GM23338 (cell line): Measurements from ENCODE around the gene CACNA1B. TPM values are rescaled to one million over a fixed set of nuclear protein-coding genes. Genes with fewer than 3 reads are reported as not detected.

Experiments
- ATAC-seq: fragments of 200-7000 bp; cut with Tn5 transposase; 3 replicates; pipeline ENCODE4 v1.9.1; 2020
- DNase-seq: peaks from one replicate; pipeline ENCODE4 v3.0.0-alpha.2; 2015; ENCODE audit warnings: low spot score
- H2AFZ ChIP-seq: fragments of 200-600 bp; sonication (generic); 2 replicates; pipeline ENCODE4 v1.8.0; 2016; ENCODE audit warnings: antibody characterized with exemption, mild to moderate bottlenecking, moderate library complexity
- H3F3A ChIP-seq: fragments of 200-600 bp; sonication (generic); replicated peaks from 2 replicates; pipeline ENCODE4 v1.8.0; 2017; ENCODE audit warnings: antibody characterized with exemption, mixed run types, low read depth
- H3K27ac ChIP-seq: fragments of 200-600 bp; sonication (generic); 2 replicates; pipeline ENCODE4 v1.6.1; 2016; ENCODE audit warnings: low read depth
- H3K27me3 ChIP-seq: fragments of 200-600 bp; sonication (generic); 2 replicates; pipeline ENCODE4 v1.8.0; 2016; ENCODE audit warnings: mild to moderate bottlenecking, mixed run types, moderate library complexity; ENCODE audit not compliant: insufficient read depth
- H3K36me3 ChIP-seq: fragments of 200-600 bp; sonication (generic); 2 replicates; pipeline ENCODE4 v1.8.0; 2016; ENCODE audit warnings: mild to moderate bottlenecking; ENCODE audit not compliant: insufficient read depth
- H3K4me1 ChIP-seq: fragments of 200-600 bp; sonication (generic); 2 replicates; pipeline ENCODE4 v1.8.0; 2016; ENCODE audit warnings: mild to moderate bottlenecking, moderate library complexity; ENCODE audit not compliant: insufficient read depth
- H3K4me2 ChIP-seq: fragments of 200-600 bp; sonication (generic); 2 replicates; pipeline ENCODE4 v1.7.1; 2017; ENCODE audit warnings: mixed run types
- H3K4me3 ChIP-seq: fragments of 200-600 bp; sonication (generic); 2 replicates; pipeline ENCODE4 v1.6.1; 2016; ENCODE audit warnings: mixed run types
- H3K79me2 ChIP-seq: fragments of 200-600 bp; sonication (generic); replicated peaks from 2 replicates; pipeline ENCODE4 v1.8.0; 2017; ENCODE audit warnings: mild to moderate bottlenecking; ENCODE audit not compliant: insufficient read depth
- H3K9me2 ChIP-seq: fragments of 200-600 bp; sonication (generic); 2 replicates; pipeline ENCODE4 v1.8.0; 2017; ENCODE audit not compliant: insufficient read depth
- H4K20me1 ChIP-seq: fragments of 200-600 bp; sonication (generic); replicated peaks from 2 replicates; pipeline ENCODE4 v1.8.0; 2017; ENCODE audit warnings: mild to moderate bottlenecking; ENCODE audit not compliant: insufficient read depth
- H3K27ac Mint-ChIP-seq: 2 replicates; pipeline ENCODE4 v1.8.0; 2020; ENCODE audit warnings: inconsistent platforms, mild to moderate bottlenecking, moderate library complexity, mixed read lengths
- H3K27me3 Mint-ChIP-seq: 3 replicates; pipeline ENCODE4 v1.8.0; 2022; ENCODE audit warnings: low read depth, mild to moderate bottlenecking, moderate library complexity, mixed read lengths, inconsistent platforms; ENCODE audit not compliant: insufficient read depth, poor library complexity
- H3K36me3 Mint-ChIP-seq: 3 replicates; pipeline ENCODE4 v1.8.0; 2021; ENCODE audit warnings: low read depth, mild to moderate bottlenecking, inconsistent platforms, moderate library complexity, mixed read lengths
- H3K4me1 Mint-ChIP-seq: 3 replicates; pipeline ENCODE4 v1.8.0; 2020; ENCODE audit warnings: mild to moderate bottlenecking, inconsistent platforms, mixed read lengths
- H3K4me3 Mint-ChIP-seq: 3 replicates; pipeline ENCODE4 v1.8.0; 2021; ENCODE audit warnings: moderate library complexity, mild to moderate bottlenecking, inconsistent platforms, mixed read lengths
- H3K9me3 Mint-ChIP-seq: 3 replicates; pipeline ENCODE4 v1.8.0; 2020; ENCODE audit warnings: moderate library complexity, mild to moderate bottlenecking, inconsistent platforms, mixed read lengths
- CREB1 ChIP-seq: fragments of 250-450 bp; sonication (Bioruptor Pico); IDR thresholded peaks from 2 replicates; pipeline ENCODE4 v1.5.0; 2020; ENCODE audit warnings: low read depth, mild to moderate bottlenecking, moderate library complexity
- EZH2 ChIP-seq: fragments of 200-600 bp; sonication (generic); IDR thresholded peaks from one replicate; pipeline ENCODE4 v1.8.0; 2017; ENCODE audit warnings: antibody characterized with exemption, mild to moderate bottlenecking, low read depth; ENCODE audit not compliant: unreplicated experiment
- EZH2phosphoT487 ChIP-seq: fragments of 200-600 bp; sonication (generic); IDR thresholded peaks from one replicate; pipeline ENCODE4 v1.8.1; 2018; ENCODE audit warnings: antibody characterized with exemption; ENCODE audit not compliant: unreplicated experiment
- JUNB ChIP-seq: IDR thresholded peaks from one replicate; pipeline ENCODE4 v1.6.1; 2016; ENCODE audit warnings: antibody characterized with exemption; ENCODE audit not compliant: unreplicated experiment
- NANOG ChIP-seq: IDR thresholded peaks from 2 replicates; pipeline ENCODE4 v1.6.1; 2016; ENCODE audit warnings: antibody characterized with exemption, borderline replicate concordance
- POLR2AphosphoS5 ChIP-seq: IDR thresholded peaks from 2 replicates; pipeline ENCODE4 v1.6.1; 2016; ENCODE audit warnings: antibody characterized with exemption, low read depth
- STAT1 ChIP-seq: IDR thresholded peaks from one replicate; pipeline ENCODE4 v1.6.1; 2016; ENCODE audit warnings: antibody characterized with exemption; ENCODE audit not compliant: unreplicated experiment
- ZNF114 ChIP-seq: fragments of 250-450 bp; sonication (Bioruptor Pico); IDR thresholded peaks from 2 replicates; pipeline ENCODE4 v1.5.0; 2020; ENCODE audit warnings: mild to moderate bottlenecking, moderate library complexity
- ZNF331 ChIP-seq: fragments of 250-450 bp; sonication (Bioruptor Pico); IDR thresholded peaks from 2 replicates; pipeline ENCODE4 v1.5.0; 2020; ENCODE audit warnings: low read depth, mild to moderate bottlenecking, moderate library complexity
- polyA plus RNA-seq: library from polyadenylated mRNA; unstranded; fragments of >200 nt; fragmentation: Nextera tagmentation; extraction: Ambion mirVana; gene quantifications from 2 replicates; pipeline ENCODE4 v1.2.1, GENCODE V29; 2016
- total RNA-seq: library from RNA; depleted of rRNA; stranded (reverse); fragments of >200 nt; shearing (Covaris generic); gene quantifications from 2 replicates; pipeline ENCODE4 v1.2.3, GENCODE V29; 2014
- TF ChIP-seq, protein P1 (sequence below): IDR thresholded peaks from 2 replicates; pipeline ENCODE4 v1.6.1; 2016; ENCODE audit warnings: antibody characterized with exemption
- TF ChIP-seq, protein P2 (sequence below): fragments of 250-450 bp; sonication (Bioruptor Pico); IDR thresholded peaks from 2 replicates; pipeline ENCODE4 v1.5.0; 2020; ENCODE audit warnings: mild to moderate bottlenecking, moderate library complexity
- TF ChIP-seq, protein P3 (sequence below): IDR thresholded peaks from one replicate; pipeline ENCODE4 v1.6.1; 2018; ENCODE audit warnings: antibody characterized with exemption; ENCODE audit not compliant: unreplicated experiment
- TF ChIP-seq, protein P4 (sequence below), 2 experiments: fragments of 200-600 bp in 1 of 2; sonication (generic) in 1 of 2; conservative IDR thresholded peaks; 2 replicates each; pipeline versions ENCODE4 v1.5.1 to v1.6.1; 2016 to 2017; ENCODE audit warnings: antibody characterized with exemption in 2 of 2, low read depth in 2 of 2, mild to moderate bottlenecking in 2 of 2, moderate library complexity in 1 of 2

CACNA1B gene
- total and polyA plus RNA-seq, 2 experiments from 2014 or later: 1.1 to 10.4 TPM

DNA sequence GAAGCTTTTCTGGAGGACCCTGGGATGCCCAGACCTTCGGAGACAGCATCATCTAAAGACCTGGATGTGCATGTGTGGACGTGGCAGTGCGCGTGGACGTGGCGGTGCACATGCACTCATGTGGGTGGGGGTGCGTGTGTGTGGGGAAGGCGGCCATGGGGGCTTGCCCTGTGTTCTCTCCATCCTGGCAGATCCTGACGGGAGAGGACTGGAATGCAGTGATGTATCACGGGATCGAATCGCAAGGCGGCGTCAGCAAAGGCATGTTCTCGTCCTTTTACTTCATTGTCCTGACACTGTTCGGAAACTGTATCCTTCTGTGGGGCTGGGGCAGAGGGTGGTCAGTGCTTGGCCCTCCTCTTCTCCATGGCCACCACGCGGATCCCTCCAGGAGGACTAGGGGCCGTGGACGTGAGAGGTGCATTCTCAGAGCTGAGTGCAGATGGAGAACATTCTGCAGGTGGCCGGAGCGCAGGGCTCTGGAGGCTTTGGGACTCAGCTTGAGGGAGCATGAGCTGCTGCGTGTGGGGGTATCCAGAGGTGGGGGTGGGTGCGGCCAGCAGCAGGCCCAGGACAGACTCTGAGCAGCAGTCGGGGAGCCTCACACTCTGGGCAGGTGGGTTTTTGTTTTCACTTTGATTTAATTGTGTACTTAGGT, 129.1 kb downstream of the CACNA1B start:
- no peaks in the 10 kb centered on the region for H3K79me2 ChIP-seq
- H3K36me3 ChIP-seq: no peaks in the 10 kb centered on the region
- H3K27me3 ChIP-seq: no peaks in the 10 kb centered on the region
- no peak overlapping the region for H3K27ac Mint-ChIP-seq
- no peaks in the 10 kb centered on the region for H3K4me1 ChIP-seq
- DNase-seq (no peak), ATAC-seq (no peak)
- no peak overlapping the region for H2AFZ ChIP-seq
- H3K27me3 Mint-ChIP-seq: peaks cover 4% of the 10 kb centered on the region
- no peaks in the 10 kb centered on the region for H3F3A ChIP-seq
- no peak overlapping the region for H3K4me3 ChIP-seq
- no peak overlapping the region for H3K27ac ChIP-seq
- H3K9me2 ChIP-seq: no peaks in the 10 kb centered on the region
- H3K4me3 Mint-ChIP-seq: no peak overlapping the region
- H4K20me1 ChIP-seq: no peaks in the 10 kb centered on the region
- H3K4me2 ChIP-seq: no peak overlapping the region
- peaks cover 4% of the 10 kb centered on the region; the same call in 1 of the 3 replicates for H3K4me1 Mint-ChIP-seq
- TF ChIP-seq, protein P1, sequence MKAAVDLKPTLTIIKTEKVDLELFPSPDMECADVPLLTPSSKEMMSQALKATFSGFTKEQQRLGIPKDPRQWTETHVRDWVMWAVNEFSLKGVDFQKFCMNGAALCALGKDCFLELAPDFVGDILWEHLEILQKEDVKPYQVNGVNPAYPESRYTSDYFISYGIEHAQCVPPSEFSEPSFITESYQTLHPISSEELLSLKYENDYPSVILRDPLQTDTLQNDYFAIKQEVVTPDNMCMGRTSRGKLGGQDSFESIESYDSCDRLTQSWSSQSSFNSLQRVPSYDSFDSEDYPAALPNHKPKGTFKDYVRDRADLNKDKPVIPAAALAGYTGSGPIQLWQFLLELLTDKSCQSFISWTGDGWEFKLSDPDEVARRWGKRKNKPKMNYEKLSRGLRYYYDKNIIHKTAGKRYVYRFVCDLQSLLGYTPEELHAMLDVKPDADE: no peak
- TF ChIP-seq POLR2AphosphoS5 (no peak), ZNF114 (CRISPR knock-in tag) (no peak), EZH2 (no peak), ZNF331 (CRISPR knock-in tag) (no peak), JUNB (no peak), STAT1 (no peak), NANOG (no peak), EZH2phosphoT487 (no peak), CREB1 (CRISPR knock-in tag) (no peak)
- TF ChIP-seq, protein P2, sequence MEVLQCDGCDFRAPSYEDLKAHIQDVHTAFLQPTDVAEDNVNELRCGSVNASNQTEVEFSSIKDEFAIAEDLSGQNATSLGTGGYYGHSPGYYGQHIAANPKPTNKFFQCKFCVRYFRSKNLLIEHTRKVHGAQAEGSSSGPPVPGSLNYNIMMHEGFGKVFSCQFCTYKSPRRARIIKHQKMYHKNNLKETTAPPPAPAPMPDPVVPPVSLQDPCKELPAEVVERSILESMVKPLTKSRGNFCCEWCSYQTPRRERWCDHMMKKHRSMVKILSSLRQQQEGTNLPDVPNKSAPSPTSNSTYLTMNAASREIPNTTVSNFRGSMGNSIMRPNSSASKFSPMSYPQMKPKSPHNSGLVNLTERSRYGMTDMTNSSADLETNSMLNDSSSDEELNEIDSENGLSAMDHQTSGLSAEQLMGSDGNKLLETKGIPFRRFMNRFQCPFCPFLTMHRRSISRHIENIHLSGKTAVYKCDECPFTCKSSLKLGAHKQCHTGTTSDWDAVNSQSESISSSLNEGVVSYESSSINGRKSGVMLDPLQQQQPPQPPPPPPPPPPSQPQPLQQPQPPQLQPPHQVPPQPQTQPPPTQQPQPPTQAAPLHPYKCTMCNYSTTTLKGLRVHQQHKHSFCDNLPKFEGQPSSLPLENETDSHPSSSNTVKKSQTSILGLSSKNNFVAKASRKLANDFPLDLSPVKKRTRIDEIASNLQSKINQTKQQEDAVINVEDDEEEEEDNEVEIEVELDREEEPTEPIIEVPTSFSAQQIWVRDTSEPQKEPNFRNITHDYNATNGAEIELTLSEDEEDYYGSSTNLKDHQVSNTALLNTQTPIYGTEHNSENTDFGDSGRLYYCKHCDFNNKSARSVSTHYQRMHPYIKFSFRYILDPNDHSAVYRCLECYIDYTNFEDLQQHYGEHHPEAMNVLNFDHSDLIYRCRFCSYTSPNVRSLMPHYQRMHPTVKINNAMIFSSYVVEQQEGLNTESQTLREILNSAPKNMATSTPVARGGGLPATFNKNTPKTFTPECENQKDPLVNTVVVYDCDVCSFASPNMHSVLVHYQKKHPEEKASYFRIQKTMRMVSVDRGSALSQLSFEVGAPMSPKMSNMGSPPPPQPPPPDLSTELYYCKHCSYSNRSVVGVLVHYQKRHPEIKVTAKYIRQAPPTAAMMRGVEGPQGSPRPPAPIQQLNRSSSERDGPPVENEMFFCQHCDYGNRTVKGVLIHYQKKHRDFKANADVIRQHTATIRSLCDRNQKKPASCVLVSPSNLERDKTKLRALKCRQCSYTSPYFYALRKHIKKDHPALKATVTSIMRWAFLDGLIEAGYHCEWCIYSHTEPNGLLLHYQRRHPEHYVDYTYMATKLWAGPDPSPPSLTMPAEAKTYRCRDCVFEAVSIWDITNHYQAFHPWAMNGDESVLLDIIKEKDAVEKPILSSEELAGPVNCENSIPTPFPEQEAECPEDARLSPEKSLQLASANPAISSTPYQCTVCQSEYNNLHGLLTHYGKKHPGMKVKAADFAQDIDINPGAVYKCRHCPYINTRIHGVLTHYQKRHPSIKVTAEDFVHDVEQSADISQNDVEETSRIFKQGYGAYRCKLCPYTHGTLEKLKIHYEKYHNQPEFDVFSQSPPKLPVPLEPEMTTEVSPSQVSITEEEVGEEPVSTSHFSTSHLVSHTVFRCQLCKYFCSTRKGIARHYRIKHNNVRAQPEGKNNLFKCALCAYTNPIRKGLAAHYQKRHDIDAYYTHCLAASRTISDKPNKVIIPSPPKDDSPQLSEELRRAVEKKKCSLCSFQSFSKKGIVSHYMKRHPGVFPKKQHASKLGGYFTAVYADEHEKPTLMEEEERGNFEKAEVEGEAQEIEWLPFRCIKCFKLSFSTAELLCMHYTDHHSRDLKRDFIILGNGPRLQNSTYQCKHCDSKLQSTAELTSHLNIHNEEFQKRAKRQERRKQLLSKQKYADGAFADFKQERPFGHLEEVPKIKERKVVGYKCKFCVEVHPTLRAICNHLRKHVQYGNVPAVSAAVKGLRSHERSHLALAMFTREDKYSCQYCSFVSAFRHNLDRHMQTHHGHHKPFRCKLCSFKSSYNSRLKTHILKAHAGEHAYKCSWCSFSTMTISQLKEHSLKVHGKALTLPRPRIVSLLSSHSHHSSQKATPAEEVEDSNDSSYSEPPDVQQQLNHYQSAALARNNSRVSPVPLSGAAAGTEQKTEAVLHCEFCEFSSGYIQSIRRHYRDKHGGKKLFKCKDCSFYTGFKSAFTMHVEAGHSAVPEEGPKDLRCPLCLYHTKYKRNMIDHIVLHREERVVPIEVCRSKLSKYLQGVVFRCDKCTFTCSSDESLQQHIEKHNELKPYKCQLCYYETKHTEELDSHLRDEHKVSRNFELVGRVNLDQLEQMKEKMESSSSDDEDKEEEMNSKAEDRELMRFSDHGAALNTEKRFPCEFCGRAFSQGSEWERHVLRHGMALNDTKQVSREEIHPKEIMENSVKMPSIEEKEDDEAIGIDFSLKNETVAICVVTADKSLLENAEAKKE (CRISPR knock-in tag): no peak
- TF ChIP-seq, protein P3, sequence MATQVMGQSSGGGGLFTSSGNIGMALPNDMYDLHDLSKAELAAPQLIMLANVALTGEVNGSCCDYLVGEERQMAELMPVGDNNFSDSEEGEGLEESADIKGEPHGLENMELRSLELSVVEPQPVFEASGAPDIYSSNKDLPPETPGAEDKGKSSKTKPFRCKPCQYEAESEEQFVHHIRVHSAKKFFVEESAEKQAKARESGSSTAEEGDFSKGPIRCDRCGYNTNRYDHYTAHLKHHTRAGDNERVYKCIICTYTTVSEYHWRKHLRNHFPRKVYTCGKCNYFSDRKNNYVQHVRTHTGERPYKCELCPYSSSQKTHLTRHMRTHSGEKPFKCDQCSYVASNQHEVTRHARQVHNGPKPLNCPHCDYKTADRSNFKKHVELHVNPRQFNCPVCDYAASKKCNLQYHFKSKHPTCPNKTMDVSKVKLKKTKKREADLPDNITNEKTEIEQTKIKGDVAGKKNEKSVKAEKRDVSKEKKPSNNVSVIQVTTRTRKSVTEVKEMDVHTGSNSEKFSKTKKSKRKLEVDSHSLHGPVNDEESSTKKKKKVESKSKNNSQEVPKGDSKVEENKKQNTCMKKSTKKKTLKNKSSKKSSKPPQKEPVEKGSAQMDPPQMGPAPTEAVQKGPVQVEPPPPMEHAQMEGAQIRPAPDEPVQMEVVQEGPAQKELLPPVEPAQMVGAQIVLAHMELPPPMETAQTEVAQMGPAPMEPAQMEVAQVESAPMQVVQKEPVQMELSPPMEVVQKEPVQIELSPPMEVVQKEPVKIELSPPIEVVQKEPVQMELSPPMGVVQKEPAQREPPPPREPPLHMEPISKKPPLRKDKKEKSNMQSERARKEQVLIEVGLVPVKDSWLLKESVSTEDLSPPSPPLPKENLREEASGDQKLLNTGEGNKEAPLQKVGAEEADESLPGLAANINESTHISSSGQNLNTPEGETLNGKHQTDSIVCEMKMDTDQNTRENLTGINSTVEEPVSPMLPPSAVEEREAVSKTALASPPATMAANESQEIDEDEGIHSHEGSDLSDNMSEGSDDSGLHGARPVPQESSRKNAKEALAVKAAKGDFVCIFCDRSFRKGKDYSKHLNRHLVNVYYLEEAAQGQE: no peak
- TF ChIP-seq, protein P4, sequence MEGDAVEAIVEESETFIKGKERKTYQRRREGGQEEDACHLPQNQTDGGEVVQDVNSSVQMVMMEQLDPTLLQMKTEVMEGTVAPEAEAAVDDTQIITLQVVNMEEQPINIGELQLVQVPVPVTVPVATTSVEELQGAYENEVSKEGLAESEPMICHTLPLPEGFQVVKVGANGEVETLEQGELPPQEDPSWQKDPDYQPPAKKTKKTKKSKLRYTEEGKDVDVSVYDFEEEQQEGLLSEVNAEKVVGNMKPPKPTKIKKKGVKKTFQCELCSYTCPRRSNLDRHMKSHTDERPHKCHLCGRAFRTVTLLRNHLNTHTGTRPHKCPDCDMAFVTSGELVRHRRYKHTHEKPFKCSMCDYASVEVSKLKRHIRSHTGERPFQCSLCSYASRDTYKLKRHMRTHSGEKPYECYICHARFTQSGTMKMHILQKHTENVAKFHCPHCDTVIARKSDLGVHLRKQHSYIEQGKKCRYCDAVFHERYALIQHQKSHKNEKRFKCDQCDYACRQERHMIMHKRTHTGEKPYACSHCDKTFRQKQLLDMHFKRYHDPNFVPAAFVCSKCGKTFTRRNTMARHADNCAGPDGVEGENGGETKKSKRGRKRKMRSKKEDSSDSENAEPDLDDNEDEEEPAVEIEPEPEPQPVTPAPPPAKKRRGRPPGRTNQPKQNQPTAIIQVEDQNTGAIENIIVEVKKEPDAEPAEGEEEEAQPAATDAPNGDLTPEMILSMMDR (conservative IDR thresholded peaks at IDR 0.05; ENCODE audit: low read depth in 2 of 2): no peak
- H3K9me3 Mint-ChIP-seq: no peaks in the 10 kb centered on the region
- H3K36me3 Mint-ChIP-seq: peaks cover 10% of the 10 kb centered on the region; the same call in 2 of the 3 replicates
